Hepatocyte (in vitro differentiated cells): ENCODE results near the gene DOK6. TPM values are rescaled to one million over a fixed set of nuclear protein-coding genes. Genes with fewer than 3 reads are reported as not detected.

Source experiments
- DNase-seq: peaks from one replicate; pipeline ENCODE4 v3.0.0-alpha.2; 2016; ENCODE audit warnings: low spot score
- H2AFZ ChIP-seq: fragments of 200-600 bp; sonication (generic); 2 replicates; pipeline ENCODE4 v1.6.0; 2016; ENCODE audit warnings: antibody characterized with exemption, mild to moderate bottlenecking
- H3K27ac ChIP-seq: fragments of 200-600 bp; sonication (generic); 2 replicates; pipeline ENCODE4 v1.5.1; 2016; ENCODE audit warnings: mild to moderate bottlenecking
- H3K27me3 ChIP-seq: fragments of 200-600 bp; sonication (generic); 2 replicates; pipeline ENCODE4 v1.6.1; 2016
- H3K36me3 ChIP-seq: fragments of 200-600 bp; sonication (generic); replicated peaks from 2 replicates; pipeline ENCODE4 v1.5.1; 2016; ENCODE audit warnings: low read depth; ENCODE audit not compliant: insufficient read depth
- H3K4me1 ChIP-seq: fragments of 200-600 bp; sonication (generic); 2 replicates; pipeline ENCODE4 v1.5.1; 2016; ENCODE audit warnings: mild to moderate bottlenecking, moderate library complexity; ENCODE audit not compliant: insufficient read depth
- H3K4me2 ChIP-seq: fragments of 200-600 bp; sonication (generic); 2 replicates; pipeline ENCODE4 v1.6.0; 2016
- H3K4me3 ChIP-seq: fragments of 200-600 bp; sonication (generic); 2 replicates; pipeline ENCODE4 v1.5.1; 2016; ENCODE audit warnings: mild to moderate bottlenecking
- H3K79me2 ChIP-seq: fragments of 200-600 bp; sonication (generic); 2 replicates; pipeline ENCODE4 v1.6.0; 2017; ENCODE audit warnings: mild to moderate bottlenecking
- H3K9me2 ChIP-seq: fragments of 200-600 bp; sonication (generic); replicated peaks from 2 replicates; pipeline ENCODE4 v1.6.0; 2017; ENCODE audit warnings: mild to moderate bottlenecking; ENCODE audit not compliant: insufficient read depth
- H3K9me3 ChIP-seq: fragments of 200-600 bp; sonication (generic); 2 replicates; pipeline ENCODE4 v1.5.1; 2016; ENCODE audit warnings: low read depth, mild to moderate bottlenecking
- H4K20me1 ChIP-seq: fragments of 200-600 bp; sonication (generic); 2 replicates; pipeline ENCODE4 v1.6.0; 2016; ENCODE audit warnings: mild to moderate bottlenecking; ENCODE audit not compliant: insufficient read depth, poor library complexity, severe bottlenecking
- CTCF ChIP-seq: fragments of 200-600 bp; sonication (generic); IDR thresholded peaks from 2 replicates; pipeline ENCODE4 v1.5.1; 2016; ENCODE audit warnings: antibody characterized with exemption, mild to moderate bottlenecking; ENCODE audit not compliant: poor library complexity
- EZH2 ChIP-seq: fragments of 200-600 bp; sonication (generic); IDR thresholded peaks from 2 replicates; pipeline ENCODE4 v1.6.1; 2016; ENCODE audit warnings: antibody characterized with exemption, mild to moderate bottlenecking, borderline replicate concordance
- EZH2phosphoT487 ChIP-seq: fragments of 200-600 bp; sonication (generic); IDR thresholded peaks from one replicate; pipeline ENCODE4 v1.6.1; 2018; ENCODE audit warnings: antibody characterized with exemption, mild to moderate bottlenecking, low read depth, moderate library complexity; ENCODE audit not compliant: unreplicated experiment, severe bottlenecking
- WGBS: methylation state at CpG from one replicate; pipeline ENCODE4 v1.1.6; 2016; ENCODE audit warnings: low lambda C conversion rate; ENCODE audit errors: missing lambda C conversion rate; 5-methylcytosine and 5-hydroxymethylcytosine counted together
- polyA plus RNA-seq: library from polyadenylated mRNA; unstranded; fragments of >200 nt; fragmentation: Nextera tagmentation; extraction: Ambion mirVana; gene quantifications from 2 replicates; pipeline ENCODE4 v1.2.1, GENCODE V29; 2016
- total RNA-seq: library from RNA; depleted of rRNA; stranded (reverse); fragments of >200 nt; gene quantifications from 2 replicates; pipeline ENCODE4 v1.2.3, GENCODE V29; 2014

DOK6 gene
- total and polyA plus RNA-seq, 2 experiments from 2014 or later: 2.6 to 4.0 TPM

GRCh38 chr18:69557282-69557681 is 156.6 kb downstream of the DOK6 start:
- H3K79me2 ChIP-seq: no peaks in the 10 kb centered on the region
- no peaks in the 10 kb centered on the region for H3K9me2 ChIP-seq
- TF ChIP-seq EZH2phosphoT487 (no peak), EZH2 (no peak), CTCF (no peak)
- no peaks in the 10 kb centered on the region for H3K27me3 ChIP-seq
- H3K36me3 ChIP-seq: no peaks in the 10 kb centered on the region
- no peak overlapping the region for H3K4me2 ChIP-seq
- 37% methylated on average over 4 of the region's 4 CpGs for WGBS
- no peaks in the 10 kb centered on the region for H4K20me1 ChIP-seq
- no peak overlapping the region for H2AFZ ChIP-seq
- H3K27ac ChIP-seq: no peak overlapping the region
- DNase-seq: no peak
- H3K9me3 ChIP-seq: no peaks in the 10 kb centered on the region
- H3K4me3 ChIP-seq: no peak overlapping the region
- H3K4me1 ChIP-seq: no peaks in the 10 kb centered on the region

- Histone ChIP-seq H3K4me2 (no peak overlapping the region), H3K4me1 (no peaks in the 10 kb centered on the region), H3K27ac (no peak overlapping the region), H3K27me3 (no peaks in the 10 kb centered on the region), H3K4me3 (no peak overlapping the region), H4K20me1 (no peaks in the 10 kb centered on the region), H3K9me2 (no peaks in the 10 kb centered on the region), H3K36me3 (no peaks in the 10 kb centered on the region), H3K9me3 (no peaks in the 10 kb centered on the region), H2AFZ (no peak overlapping the region), H3K79me2 (no peaks in the 10 kb centered on the region)
- TF ChIP-seq EZH2phosphoT487: no peak
- no peak for TF ChIP-seq CTCF
- no peak for TF ChIP-seq EZH2
- WGBS: 61% methylated on average over 2 of the region's 2 CpGs
- DNase-seq: no peak
Measured at GRCh38 chr18:69558052-69558451, 157.4 kb downstream of the DOK6 start.

GRCh38 chr18:69559604-69560003 is 158.9 kb downstream of the DOK6 start:
- Histone ChIP-seq H3K9me2 (no peaks in the 10 kb centered on the region), H2AFZ (no peak overlapping the region), H3K79me2 (no peaks in the 10 kb centered on the region), H3K4me1 (no peaks in the 10 kb centered on the region), H3K9me3 (no peaks in the 10 kb centered on the region), H3K4me3 (no peak overlapping the region), H3K27ac (no peak overlapping the region), H3K27me3 (no peaks in the 10 kb centered on the region), H3K36me3 (no peaks in the 10 kb centered on the region), H4K20me1 (no peaks in the 10 kb centered on the region), H3K4me2 (no peak overlapping the region)
- no peak for DNase-seq
- TF ChIP-seq CTCF: no peak
- no peak for TF ChIP-seq EZH2
- TF ChIP-seq EZH2phosphoT487: no peak

GRCh38 chr18:69564602-69565001 is 163.9 kb downstream of the DOK6 start:
- Histone ChIP-seq H3K4me2 (no peak overlapping the region), H3K79me2 (no peaks in the 10 kb centered on the region), H3K27me3 (no peaks in the 10 kb centered on the region), H4K20me1 (no peaks in the 10 kb centered on the region), H3K9me2 (no peaks in the 10 kb centered on the region), H2AFZ (no peak overlapping the region), H3K4me3 (no peak overlapping the region), H3K36me3 (no peaks in the 10 kb centered on the region), H3K4me1 (no peaks in the 10 kb centered on the region), H3K9me3 (no peaks in the 10 kb centered on the region), H3K27ac (no peak overlapping the region)
- no peak for TF ChIP-seq CTCF
- TF ChIP-seq EZH2phosphoT487: no peak
- no peak for TF ChIP-seq EZH2
- DNase-seq: no peak
- 95% methylated on average over 2 of the region's 2 CpGs for WGBS
